Measurements from ENCODE around the gene VCL.

VCL gene

GRCh38 chr10:74039561-74040145 lies 41.7 kb downstream of the VCL start:
- DNase-seq (ENCODE audit: low read depth), result peak; percentile 83
- no peak overlapping the region for H3K4me3 ChIP-seq (ENCODE audit: control insufficient read depth, low read depth, low read length)
- TF ChIP-seq CTCF (conservative IDR thresholded peaks at IDR 0.05; ENCODE audit: control insufficient read depth, insufficient read depth, low read depth, low read length), result no peak

DNA sequence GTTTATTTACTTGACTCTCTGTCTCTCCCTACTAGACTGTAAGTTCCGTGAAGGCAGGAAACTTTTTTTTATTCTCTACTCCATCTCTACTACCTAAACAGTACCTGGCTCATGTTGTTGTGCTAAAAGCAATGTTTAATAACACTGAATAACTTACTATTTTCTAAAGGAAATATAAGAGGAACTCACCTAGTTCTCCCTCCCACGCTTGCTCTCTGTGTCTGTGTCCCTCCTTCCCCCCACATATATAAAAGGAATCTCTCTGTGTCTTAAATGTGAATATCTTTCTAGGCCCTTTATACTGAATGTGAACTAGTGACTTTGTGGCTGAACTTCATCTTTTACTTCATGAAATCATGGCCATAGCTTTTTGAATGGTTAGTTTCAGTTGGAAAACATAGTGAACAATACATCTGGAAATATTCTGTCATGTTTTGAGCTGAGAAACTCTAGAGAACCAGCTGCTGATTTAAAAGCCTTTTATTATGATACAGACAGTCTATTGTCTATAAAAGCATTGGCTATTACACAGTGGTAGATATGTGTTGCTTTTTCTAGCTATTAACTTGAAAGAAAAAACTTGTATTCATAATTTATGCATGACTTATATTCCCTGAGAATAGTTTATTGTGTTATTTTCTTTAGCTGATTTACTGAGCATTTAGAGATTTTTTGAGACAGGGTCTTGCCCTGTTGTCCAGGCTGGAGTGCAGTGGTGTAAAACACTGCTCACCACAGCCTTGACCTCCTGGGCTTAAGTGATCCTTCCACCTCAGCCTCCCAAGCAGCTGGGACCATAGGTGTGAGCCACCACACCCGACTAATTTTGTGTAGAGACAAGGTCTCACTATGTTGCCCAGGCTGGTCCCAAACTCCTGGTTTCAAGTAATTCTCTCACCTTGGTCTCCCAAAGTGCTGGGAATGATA lies 42.5 kb downstream of the VCL start:
- TF ChIP-seq CTCF (conservative IDR thresholded peaks at IDR 0.05; ENCODE audit: control insufficient read depth, insufficient read depth, low read depth, low read length), result no peak
- DNase-seq (ENCODE audit: low read depth), result no peak
- H3K4me3 ChIP-seq (ENCODE audit: control insufficient read depth, low read depth, low read length), result no peak overlapping the region

- no peak for TF ChIP-seq CTCF (conservative IDR thresholded peaks at IDR 0.05; ENCODE audit: control insufficient read depth, insufficient read depth, low read depth, low read length)
- no peak for DNase-seq (ENCODE audit: low read depth)
- H3K4me3 ChIP-seq (ENCODE audit: control insufficient read depth, low read depth, low read length), result no peak overlapping the region
Measured at GRCh38 chr10:74044419-74044818, 46.5 kb downstream of the VCL start.

- no peak overlapping the region for H3K4me3 ChIP-seq (ENCODE audit: control insufficient read depth, low read depth, low read length)
- DNase-seq (ENCODE audit: low read depth), result peak; percentile 88
- no peak for TF ChIP-seq CTCF (conservative IDR thresholded peaks at IDR 0.05; ENCODE audit: control insufficient read depth, insufficient read depth, low read depth, low read length)
Measured at GRCh38 chr10:74047304-74047703, 49.4 kb downstream of the VCL start.

DNA sequence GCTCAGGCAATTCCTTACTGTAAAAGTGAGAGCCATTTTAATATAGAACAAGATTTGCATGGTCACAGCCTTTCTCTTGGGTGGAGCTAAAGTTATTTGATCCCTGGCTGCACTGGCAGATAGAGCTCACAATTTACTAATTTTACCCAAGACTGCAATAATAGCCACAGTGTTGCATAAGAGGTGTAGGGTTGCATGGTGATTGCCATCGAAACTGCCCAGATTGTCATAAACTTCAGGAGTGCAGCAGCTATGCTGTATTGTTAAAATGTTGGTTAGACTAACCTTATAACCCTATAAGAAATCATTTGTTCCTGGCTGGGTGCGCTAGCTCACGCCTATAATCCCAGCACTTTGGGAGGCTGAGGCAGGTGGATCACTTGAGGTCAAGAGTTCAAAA lies 50.0 kb downstream of the VCL start:
- H3K4me3 ChIP-seq (ENCODE audit: control insufficient read depth, low read depth, low read length), result no peak overlapping the region
- TF ChIP-seq CTCF (conservative IDR thresholded peaks at IDR 0.05; ENCODE audit: control insufficient read depth, insufficient read depth, low read depth, low read length), result no peak
- peak; percentile 67 for DNase-seq (ENCODE audit: low read depth)

GRCh38 chr10:74048433-74048832 lies 50.5 kb downstream of the VCL start:
- H3K4me3 ChIP-seq (ENCODE audit: control insufficient read depth, low read depth, low read length), result no peak overlapping the region
- DNase-seq (ENCODE audit: low read depth), result no peak
- TF ChIP-seq CTCF (conservative IDR thresholded peaks at IDR 0.05; ENCODE audit: control insufficient read depth, insufficient read depth, low read depth, low read length), result no peak
